HEK293 (cell line): ENCODE data around the gene ADGRB3.

Source experiments
- ZBTB49 ChIP-seq: fragments of 450-650 bp; formaldehyde crosslinking; IDR thresholded peaks from 2 replicates; pipeline ENCODE4 v1.5.1; 2016; ENCODE audit warnings: missing biosample characterization, missing genetic modification characterization, low read depth
- ZNF558 ChIP-seq: fragments of 450-650 bp; formaldehyde crosslinking; IDR thresholded peaks from 2 replicates; pipeline ENCODE4 v1.5.1; 2016; ENCODE audit warnings: missing biosample characterization, missing genetic modification characterization
- TF ChIP-seq, protein P1 (sequence below): fragments of 450-650 bp; formaldehyde crosslinking; IDR thresholded peaks from 2 replicates; pipeline ENCODE4 v1.5.1; 2016; ENCODE audit warnings: missing biosample characterization, missing genetic modification characterization

DNA sequence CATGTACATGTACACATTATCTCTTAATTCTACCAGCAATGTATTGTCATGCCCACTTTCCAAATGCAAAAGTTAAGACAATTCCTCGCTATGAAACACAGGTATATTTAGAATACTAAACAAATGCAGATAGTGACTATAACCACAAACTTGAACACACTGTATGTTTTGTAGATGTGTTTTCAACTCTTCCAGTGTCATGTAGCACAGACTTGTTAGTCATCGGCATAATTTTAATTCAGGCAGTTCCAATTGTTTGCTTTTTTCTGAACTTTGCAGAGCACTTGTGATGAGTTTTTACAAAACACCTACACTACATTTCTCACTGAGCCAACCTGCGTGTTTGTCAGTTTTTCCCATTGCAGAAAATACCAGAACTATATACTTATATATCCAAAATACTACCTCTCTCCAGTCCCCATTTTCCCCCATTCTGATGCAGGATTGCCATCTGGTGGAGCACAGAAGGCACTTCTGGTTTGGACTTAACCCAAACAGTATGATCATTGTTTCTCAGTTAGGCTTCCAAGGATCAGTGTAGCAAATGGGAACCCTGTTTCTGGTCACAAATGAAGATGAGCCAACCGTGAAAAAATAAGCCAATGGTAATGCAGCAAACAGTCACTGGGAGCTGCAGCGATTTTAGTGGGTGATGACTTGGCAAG lies 143.4 kb downstream of the ADGRB3 start:
- TF ChIP-seq, protein P1, sequence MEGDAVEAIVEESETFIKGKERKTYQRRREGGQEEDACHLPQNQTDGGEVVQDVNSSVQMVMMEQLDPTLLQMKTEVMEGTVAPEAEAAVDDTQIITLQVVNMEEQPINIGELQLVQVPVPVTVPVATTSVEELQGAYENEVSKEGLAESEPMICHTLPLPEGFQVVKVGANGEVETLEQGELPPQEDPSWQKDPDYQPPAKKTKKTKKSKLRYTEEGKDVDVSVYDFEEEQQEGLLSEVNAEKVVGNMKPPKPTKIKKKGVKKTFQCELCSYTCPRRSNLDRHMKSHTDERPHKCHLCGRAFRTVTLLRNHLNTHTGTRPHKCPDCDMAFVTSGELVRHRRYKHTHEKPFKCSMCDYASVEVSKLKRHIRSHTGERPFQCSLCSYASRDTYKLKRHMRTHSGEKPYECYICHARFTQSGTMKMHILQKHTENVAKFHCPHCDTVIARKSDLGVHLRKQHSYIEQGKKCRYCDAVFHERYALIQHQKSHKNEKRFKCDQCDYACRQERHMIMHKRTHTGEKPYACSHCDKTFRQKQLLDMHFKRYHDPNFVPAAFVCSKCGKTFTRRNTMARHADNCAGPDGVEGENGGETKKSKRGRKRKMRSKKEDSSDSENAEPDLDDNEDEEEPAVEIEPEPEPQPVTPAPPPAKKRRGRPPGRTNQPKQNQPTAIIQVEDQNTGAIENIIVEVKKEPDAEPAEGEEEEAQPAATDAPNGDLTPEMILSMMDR (tag by site-specific recombination): 0 out of 2 replicates have a peak, but pooled peaks have one; percentile 15
- no peak for TF ChIP-seq ZBTB49 (tag by site-specific recombination)
- TF ChIP-seq ZNF558: no peak
